Measurements from ENCODE around the gene WFDC13.
"Not testable (repeated sequence)": the region's sequence is repeated elsewhere in the genome, so short reads cannot be mapped to it uniquely, and the experiment has no call there.

WFDC13 gene

DNA sequence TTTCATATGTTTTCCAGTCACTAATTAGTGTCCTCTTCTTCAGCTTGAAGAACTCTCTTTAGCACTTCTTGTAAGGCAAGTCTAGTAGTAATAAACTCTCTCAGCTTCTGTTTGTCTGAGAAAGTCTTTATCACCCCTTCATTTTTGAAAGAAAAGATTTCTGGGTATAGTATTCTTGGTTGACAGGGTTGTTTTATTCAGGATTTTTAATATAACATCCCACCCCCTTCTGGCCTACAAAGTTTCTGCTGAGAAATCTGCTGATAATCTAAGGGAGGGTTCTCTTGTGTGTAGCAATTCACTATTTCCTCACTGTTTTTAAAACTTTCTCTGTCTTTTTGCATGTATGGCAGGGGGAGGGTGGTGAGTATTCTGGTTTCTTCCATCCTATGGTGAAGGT, 22.2 kb upstream of the WFDC13 start:
- TF ChIP-seq EZH2phosphoT487 (IDR thresholded peaks at IDR 0.05; ENCODE audit: borderline replicate concordance): no peak
- TF ChIP-seq, protein P1, sequence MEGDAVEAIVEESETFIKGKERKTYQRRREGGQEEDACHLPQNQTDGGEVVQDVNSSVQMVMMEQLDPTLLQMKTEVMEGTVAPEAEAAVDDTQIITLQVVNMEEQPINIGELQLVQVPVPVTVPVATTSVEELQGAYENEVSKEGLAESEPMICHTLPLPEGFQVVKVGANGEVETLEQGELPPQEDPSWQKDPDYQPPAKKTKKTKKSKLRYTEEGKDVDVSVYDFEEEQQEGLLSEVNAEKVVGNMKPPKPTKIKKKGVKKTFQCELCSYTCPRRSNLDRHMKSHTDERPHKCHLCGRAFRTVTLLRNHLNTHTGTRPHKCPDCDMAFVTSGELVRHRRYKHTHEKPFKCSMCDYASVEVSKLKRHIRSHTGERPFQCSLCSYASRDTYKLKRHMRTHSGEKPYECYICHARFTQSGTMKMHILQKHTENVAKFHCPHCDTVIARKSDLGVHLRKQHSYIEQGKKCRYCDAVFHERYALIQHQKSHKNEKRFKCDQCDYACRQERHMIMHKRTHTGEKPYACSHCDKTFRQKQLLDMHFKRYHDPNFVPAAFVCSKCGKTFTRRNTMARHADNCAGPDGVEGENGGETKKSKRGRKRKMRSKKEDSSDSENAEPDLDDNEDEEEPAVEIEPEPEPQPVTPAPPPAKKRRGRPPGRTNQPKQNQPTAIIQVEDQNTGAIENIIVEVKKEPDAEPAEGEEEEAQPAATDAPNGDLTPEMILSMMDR (conservative IDR thresholded peaks at IDR 0.05; ENCODE audit: low read length): no peak
- no peaks in the 10 kb centered on the region for H3F3A ChIP-seq (ENCODE audit: low read depth)
- H3K9ac ChIP-seq (ENCODE audit: low read depth, low read length, poor library complexity, severe bottlenecking): no peak overlapping the region
- no peaks in the 10 kb centered on the region for H3K9me2 ChIP-seq (replicated peaks; ENCODE audit: low read depth, low read length)
- H3K9me3 ChIP-seq (ENCODE audit: insufficient read depth, low read depth, low read length): peaks cover 14% of the 10 kb centered on the region
- no peaks in the 10 kb centered on the region for H4K20me1 ChIP-seq (ENCODE audit: insufficient read depth, low read length, poor library complexity, severe bottlenecking)
- no peak overlapping the region for H3K4me2 ChIP-seq (ENCODE audit: low read depth, low read length, poor library complexity, severe bottlenecking)
- no peak overlapping the region for H3K4me3 ChIP-seq (ENCODE audit: low read length, poor library complexity, severe bottlenecking)
- no peaks in the 10 kb centered on the region for H3K36me3 ChIP-seq (ENCODE audit: insufficient read depth, low read length)
- H3K4me1 ChIP-seq (ENCODE audit: insufficient read depth, low read length, poor library complexity, severe bottlenecking): no peaks in the 10 kb centered on the region
- H2AFZ ChIP-seq (ENCODE audit: low read length): no peak overlapping the region
- H3K79me2 ChIP-seq (ENCODE audit: insufficient read depth, low read length): no peaks in the 10 kb centered on the region
- no peaks in the 10 kb centered on the region for H3K27me3 ChIP-seq (ENCODE audit: insufficient read depth, low read length, poor library complexity, severe bottlenecking)

DNA sequence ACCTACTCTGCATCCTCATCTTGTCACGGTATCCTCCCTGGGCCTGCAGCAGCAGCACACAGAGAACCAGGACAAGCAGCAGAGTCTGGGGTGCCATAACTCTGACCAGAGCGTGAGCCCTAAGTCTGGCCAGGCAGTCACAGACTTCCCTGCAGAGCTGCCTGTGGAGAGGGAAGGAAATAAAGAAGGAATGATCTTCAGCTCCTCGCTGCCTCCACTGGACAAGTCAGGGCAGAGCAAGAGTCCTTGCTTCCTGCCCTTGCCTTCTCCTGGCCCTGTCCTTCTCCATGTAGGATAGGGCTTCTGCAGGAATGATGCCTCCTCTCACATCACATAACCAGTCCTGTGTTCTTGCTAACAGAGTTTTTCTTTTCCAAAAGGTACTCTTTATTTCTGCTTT, 15.9 kb upstream of the WFDC13 start:
- Histone ChIP-seq H3K9me3 (ENCODE audit: insufficient read depth, low read depth, low read length) (no peaks in the 10 kb centered on the region), H3K79me2 (ENCODE audit: insufficient read depth, low read length) (no peaks in the 10 kb centered on the region), H3K36me3 (ENCODE audit: insufficient read depth, low read length) (no peaks in the 10 kb centered on the region), H3F3A (ENCODE audit: low read depth) (no peaks in the 10 kb centered on the region), H2AFZ (ENCODE audit: low read length) (no peak overlapping the region), H3K4me2 (ENCODE audit: low read depth, low read length, poor library complexity, severe bottlenecking) (no peak overlapping the region), H3K9me2 (replicated peaks; ENCODE audit: low read depth, low read length) (no peaks in the 10 kb centered on the region), H3K4me1 (ENCODE audit: insufficient read depth, low read length, poor library complexity, severe bottlenecking) (no peaks in the 10 kb centered on the region), H3K27me3 (ENCODE audit: insufficient read depth, low read length, poor library complexity, severe bottlenecking) (no peaks in the 10 kb centered on the region), H3K9ac (ENCODE audit: low read depth, low read length, poor library complexity, severe bottlenecking) (no peak overlapping the region), H4K20me1 (ENCODE audit: insufficient read depth, low read length, poor library complexity, severe bottlenecking) (no peaks in the 10 kb centered on the region), H3K4me3 (ENCODE audit: low read length, poor library complexity, severe bottlenecking) (no peak overlapping the region)
- TF ChIP-seq EZH2phosphoT487 (IDR thresholded peaks at IDR 0.05; ENCODE audit: borderline replicate concordance): no peak
- TF ChIP-seq, protein P1 (conservative IDR thresholded peaks at IDR 0.05; ENCODE audit: low read length): no peak

DNA sequence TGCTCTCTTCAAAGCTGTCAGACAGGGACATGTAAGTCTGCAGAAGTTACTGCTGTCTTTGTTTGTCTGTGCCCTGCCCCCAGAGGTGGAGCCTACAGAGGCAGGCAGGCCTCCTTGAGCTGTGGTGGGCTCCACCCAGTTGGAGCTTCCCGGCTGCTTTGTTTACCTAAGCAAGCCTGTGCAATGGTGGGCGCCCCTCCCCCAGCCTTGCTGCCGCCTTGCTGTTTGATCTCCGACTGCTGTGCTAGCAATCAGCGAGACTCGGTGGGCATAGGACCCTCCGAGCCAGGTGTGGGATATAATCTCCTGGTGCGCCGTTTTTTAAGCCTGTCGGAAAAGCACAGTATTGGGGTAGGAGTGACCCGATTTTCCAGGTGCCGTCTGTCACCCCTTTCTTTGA, 8.5 kb upstream of the WFDC13 start:
- H3K79me2 ChIP-seq (ENCODE audit: insufficient read depth, low read length); H3K27me3 ChIP-seq (ENCODE audit: insufficient read depth, low read length, poor library complexity, severe bottlenecking); H3K9ac ChIP-seq (ENCODE audit: low read depth, low read length, poor library complexity, severe bottlenecking); H3K4me1 ChIP-seq (ENCODE audit: insufficient read depth, low read length, poor library complexity, severe bottlenecking); H3K36me3 ChIP-seq (ENCODE audit: insufficient read depth, low read length); H3K4me2 ChIP-seq (ENCODE audit: low read depth, low read length, poor library complexity, severe bottlenecking); H3K4me3 ChIP-seq (ENCODE audit: low read length, poor library complexity, severe bottlenecking); H2AFZ ChIP-seq (ENCODE audit: low read length); H3F3A ChIP-seq (ENCODE audit: low read depth); H4K20me1 ChIP-seq (ENCODE audit: insufficient read depth, low read length, poor library complexity, severe bottlenecking); H3K9me2 ChIP-seq (replicated peaks; ENCODE audit: low read depth, low read length); H3K9me3 ChIP-seq (ENCODE audit: insufficient read depth, low read depth, low read length): not testable (repeated sequence)

DNA sequence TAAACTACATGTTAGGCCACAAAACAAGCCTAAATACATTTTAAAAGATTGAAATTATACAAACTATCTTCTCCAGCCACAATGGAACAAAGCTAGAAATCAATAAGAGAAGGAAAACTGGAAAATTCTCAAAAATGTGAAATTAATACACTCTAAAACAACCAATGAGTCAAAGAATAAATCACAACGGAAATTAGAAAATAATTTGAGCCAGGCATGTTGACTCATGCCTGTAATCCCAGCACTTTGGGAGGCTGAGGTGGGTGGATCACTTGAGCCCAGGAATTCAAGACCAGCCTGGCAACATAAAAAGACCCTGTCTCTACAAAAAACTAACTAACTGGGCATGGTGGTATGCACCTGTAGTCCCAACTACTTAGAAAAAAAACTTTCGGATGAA, 6.3 kb upstream of the WFDC13 start:
- H3K4me1 ChIP-seq (ENCODE audit: insufficient read depth, low read length, poor library complexity, severe bottlenecking): no peaks in the 10 kb centered on the region
- no peaks in the 10 kb centered on the region for H3K79me2 ChIP-seq (ENCODE audit: insufficient read depth, low read length)
- H2AFZ ChIP-seq (ENCODE audit: low read length): no peak overlapping the region
- H3K4me3 ChIP-seq (ENCODE audit: low read length, poor library complexity, severe bottlenecking): no peak overlapping the region
- H3K4me2 ChIP-seq (ENCODE audit: low read depth, low read length, poor library complexity, severe bottlenecking): no peak overlapping the region
- no peaks in the 10 kb centered on the region for H3K36me3 ChIP-seq (ENCODE audit: insufficient read depth, low read length)
- H3K9ac ChIP-seq (ENCODE audit: low read depth, low read length, poor library complexity, severe bottlenecking): no peak overlapping the region
- no peaks in the 10 kb centered on the region for H3K27me3 ChIP-seq (ENCODE audit: insufficient read depth, low read length, poor library complexity, severe bottlenecking)
- no peaks in the 10 kb centered on the region for H3K9me3 ChIP-seq (ENCODE audit: insufficient read depth, low read depth, low read length)
- no peaks in the 10 kb centered on the region for H4K20me1 ChIP-seq (ENCODE audit: insufficient read depth, low read length, poor library complexity, severe bottlenecking)
- no peaks in the 10 kb centered on the region for H3K9me2 ChIP-seq (replicated peaks; ENCODE audit: low read depth, low read length)
- H3F3A ChIP-seq (ENCODE audit: low read depth): no peaks in the 10 kb centered on the region
- TF ChIP-seq EZH2phosphoT487 (IDR thresholded peaks at IDR 0.05; ENCODE audit: borderline replicate concordance): no peak
- TF ChIP-seq, protein P1 (conservative IDR thresholded peaks at IDR 0.05; ENCODE audit: low read length): no peak
